NCI-H510A treated with DMSO at 0.1 percent for 48 hours (cell line): ENCODE results near the gene ECM1.

Experiments
- DNase-seq: peaks from one replicate; lab custom pipeline; 2025; lab: John Stamatoyannopoulos, UW

The ECM1 gene

DNA sequence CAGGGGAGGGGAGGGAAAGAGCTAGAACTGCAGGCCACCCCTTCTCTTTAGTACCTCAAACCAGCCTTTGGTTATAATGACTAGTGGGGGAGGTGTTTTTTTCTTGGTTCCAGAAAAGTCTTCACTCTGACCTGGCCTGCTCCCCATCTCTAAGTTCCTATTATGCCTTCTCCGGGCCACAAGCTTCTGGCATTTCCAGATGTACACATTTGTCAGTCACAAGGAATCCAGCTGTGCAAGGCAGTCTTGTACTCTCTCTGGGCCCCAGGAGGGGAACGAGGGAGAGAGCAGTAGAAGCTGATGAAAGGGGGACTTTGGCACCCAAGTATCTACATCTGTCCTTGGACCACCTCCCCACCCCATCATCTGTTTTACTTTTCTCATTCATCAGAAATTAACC lies 4.9 kb downstream of the ECM1 start:
- no peak for DNase-seq

DNA sequence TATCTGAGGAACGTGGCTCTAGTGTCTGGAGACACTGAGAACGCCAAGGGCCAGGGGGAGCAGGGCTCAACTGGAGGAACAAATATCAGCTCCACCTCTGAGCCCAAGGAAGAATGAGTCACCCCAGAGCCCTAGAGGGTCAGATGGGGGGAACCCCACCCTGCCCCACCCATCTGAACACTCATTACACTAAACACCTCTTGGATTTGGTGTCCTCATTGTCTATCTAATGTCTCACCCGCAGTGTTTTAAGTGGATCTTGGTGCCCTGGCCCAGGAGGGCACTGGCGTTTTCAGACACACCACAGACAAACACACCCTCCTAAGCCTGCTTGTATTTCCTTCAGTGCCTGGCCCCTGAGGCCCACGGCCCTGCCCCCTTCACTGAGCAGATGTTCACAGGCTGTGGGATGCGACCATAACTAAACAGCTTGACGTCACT lies 5.5 kb downstream of the ECM1 start:
- DNase-seq, result no peak

DNA sequence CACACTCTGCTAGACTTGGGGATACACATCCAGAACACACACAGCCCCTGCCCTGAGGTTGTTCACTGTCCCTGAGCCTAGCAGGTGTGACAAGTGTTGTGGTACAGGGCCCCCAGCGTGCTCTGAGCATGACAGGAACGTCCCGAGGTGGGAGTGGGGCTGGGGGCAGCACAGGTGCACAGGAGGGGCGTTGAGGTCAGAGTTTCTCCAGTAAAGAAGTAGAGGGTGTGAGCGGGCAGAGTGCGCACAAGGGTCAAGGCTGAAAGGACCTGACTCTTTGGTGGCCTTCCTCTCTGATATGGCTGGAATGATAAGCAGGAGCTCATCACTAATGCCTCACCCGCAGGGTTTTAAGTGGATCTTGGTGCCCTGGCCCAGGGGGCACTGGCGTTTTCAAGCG lies 6.4 kb downstream of the ECM1 start:
- DNase-seq, result no peak

DNA sequence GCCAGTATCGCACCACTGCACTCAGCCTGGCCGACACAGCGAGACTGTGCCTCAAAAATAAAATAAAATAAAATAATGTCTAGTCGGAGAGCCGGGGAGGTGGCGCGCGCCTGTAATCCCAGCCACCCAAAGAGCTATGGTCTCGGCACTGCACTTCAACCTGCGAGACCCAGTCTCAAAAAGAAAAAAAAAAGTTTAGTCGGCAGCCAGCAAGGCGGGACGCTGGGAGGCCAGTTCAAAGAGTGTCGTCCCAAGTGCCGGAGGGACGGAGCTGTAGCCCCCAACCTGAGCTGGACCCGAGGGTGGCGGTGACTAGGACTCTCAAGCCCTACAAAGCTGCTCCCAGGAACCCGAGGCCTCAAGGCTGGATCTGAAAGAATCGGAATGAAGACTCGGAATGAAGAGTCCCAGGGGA lies 7.0 kb downstream of the ECM1 start:
- no peak for DNase-seq

- DNase-seq, result peak; percentile 97
Observed at GRCh38 chr1:150515328-150516049, 7.6 kb downstream of the ECM1 start, which contains the start of gene FALEC. Gene FALEC, plus strand, starts transcription at chr1:150515752.

DNA sequence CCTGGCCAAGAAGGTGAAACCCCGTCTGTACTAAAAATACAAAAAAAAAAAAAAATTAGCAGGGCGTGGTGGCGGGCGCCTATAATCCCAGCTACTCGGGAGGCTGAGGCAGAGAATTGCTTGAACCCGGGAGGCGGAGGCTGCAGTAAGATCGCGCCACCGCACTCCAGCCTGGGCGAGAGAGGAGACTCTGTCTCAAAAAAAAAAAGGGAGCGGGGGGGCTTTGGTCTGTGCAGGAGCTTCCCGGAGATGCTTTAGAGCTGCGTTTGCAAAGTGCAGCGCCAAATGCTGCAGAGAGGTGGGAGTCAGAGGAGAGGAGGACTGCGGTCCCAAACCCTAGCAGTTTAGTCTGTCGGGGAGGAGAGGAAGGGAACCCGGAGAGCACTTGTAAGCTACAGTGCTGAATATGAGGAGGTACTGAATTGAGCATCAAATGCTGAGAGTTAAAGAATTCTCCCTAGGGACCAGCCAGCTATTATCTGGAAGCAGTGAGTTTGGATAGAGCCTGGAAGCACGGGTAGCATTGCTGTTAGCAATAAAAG lies 8.2 kb downstream of the ECM1 start:
- no peak for DNase-seq

GRCh38 chr1:150516616-150517015 lies 8.7 kb downstream of the ECM1 start:
- DNase-seq, result no peak

DNA sequence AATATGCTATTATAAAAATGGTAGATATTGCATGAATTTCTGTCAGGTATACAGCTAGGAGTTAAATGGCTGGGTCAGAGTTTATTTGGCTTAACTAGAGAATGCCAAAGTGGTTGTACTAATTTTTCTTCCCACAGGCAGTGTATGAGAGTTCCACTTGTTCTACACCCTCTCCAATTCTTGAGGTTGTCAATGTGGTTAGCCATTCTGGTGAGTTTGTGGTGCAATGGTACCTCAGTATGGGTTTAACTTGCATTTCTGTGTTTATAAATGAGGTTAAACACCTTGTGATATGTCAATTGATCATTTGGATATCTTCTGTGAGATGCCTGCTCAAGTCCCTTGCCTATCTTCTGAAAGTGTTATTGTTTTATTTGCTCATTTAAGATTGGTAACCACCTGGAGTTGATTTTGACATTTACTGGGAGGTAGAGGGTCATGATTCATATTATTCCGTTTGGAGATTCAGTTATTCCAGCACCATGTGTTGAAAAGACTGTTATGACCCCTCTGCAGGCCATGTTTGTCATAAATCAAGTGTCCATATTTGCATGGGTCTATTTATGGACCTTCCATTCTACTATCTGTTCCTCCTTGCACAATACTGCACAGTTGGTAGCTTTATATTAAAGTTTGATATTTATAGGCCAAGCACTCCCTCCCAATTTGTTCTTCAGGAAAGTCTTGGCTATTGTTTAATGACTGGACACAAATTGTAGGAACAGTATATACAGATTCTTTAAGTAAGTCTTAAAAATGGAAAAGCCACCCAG lies 13.5 kb downstream of the ECM1 start:
- no peak for DNase-seq

GRCh38 chr1:150525348-150525747 lies 17.4 kb downstream of the ECM1 start:
- no peak for DNase-seq

DNA sequence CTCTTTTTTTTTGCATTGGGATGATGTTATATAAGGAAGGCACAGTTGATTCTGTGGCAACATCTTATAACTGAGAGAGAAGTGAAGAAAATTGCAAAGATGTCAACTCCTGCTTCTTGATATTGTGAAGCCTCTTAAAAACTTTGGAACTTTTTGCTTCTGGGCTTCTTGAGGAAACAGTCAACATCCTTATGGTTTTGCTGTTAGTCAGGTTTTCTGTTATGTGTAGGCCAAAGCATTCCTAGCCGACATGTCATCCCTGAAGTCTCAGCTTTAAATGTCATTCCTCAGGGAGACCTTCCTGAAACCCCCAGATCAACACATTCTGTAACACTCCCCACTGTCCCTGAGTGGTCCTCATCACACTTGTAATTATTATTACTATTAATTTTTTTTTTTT lies 20.3 kb downstream of the ECM1 start:
- DNase-seq, result no peak

GRCh38 chr1:150529017-150529416 lies 21.1 kb downstream of the ECM1 start:
- DNase-seq, result no peak

DNA sequence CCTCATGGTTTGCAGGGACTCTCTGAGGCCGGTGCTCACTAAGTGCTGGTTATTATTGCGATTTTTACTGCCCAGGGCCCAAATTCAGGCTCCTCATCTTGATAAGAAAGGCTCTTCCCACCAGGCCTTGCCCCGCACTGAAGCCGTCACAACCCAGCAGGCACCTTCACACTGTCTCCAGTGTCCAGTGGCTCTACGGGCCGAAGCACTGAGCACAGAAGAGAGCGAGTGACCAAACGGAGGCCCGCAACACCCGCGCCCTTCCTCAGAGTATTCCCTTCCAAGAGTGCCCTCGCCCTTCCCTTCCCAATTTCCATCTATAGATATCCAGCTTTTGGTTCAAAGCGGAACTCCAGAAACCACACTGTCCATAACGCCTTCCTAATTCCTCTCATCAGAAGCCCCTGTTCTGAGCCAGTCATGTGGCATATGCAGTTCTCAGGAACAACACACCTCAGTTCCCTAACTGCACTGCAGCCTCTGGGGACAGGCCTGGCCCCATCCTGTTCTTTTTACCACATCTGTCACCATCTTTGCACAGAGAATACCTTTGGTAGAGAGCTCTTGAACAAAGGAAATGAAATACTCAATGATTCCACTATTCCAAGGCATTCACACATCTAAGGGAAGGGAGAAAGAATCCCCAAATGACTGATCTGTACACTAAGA lies 22.7 kb downstream of the ECM1 start:
- no peak for DNase-seq

DNA sequence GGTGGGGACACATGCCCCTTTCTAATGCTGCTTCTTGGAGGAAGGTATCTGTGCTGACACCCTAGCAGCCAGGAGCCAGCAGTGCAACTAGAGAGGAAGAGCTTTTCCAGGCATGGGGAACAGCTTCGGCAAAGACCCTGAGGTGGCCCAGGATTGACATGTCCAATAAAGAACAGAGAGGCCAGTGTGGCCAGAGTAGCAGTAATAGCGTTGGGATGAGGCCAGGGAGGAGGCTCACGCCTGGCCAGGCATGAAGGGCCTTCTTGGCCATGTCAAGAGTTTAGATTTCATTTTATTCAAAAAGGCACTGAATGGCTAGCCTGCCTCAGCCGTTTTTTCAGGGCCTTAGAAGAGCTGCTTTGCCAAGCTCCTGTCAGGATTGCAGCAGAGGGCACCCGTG lies 25.0 kb downstream of the ECM1 start:
- DNase-seq, result no peak

GRCh38 chr1:150534002-150534401 lies 26.1 kb downstream of the ECM1 start:
- DNase-seq, result no peak

DNA sequence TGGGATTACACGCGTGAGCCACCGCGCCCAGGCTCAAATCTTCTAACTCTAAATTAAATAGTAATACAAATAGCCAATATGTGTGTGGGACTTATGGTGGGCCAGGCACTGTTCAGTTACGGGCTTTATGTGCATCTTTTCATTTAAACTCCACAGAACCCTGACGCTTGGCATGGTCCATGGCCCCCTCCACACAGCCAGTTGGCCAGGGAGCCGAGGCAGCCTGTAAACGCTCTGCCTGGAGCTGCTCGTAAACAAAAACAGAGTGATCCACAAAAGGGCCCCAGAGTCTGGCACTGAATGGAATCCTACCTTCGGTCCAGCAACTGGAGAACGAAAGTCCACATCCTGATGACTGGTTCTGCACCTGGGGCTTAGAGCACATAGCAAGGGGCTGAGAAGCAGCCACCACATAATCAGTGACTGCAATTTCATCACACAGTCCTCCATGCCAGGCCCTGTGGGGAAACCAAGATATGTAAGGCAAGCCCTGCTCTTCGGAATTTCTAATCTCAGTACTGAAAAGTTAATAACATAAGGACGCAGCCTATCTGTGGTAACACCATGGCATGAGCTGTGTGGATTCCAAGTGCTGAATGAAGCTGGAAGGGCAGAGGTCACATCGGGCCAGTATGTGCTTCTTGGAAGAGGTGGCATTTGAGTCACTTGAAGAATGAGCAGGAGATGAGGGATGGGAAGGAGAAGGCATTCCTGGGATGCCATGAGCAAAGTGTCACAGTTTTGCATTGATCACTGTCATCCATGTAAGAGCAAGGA lies 27.8 kb downstream of the ECM1 start:
- DNase-seq, result no peak

DNA sequence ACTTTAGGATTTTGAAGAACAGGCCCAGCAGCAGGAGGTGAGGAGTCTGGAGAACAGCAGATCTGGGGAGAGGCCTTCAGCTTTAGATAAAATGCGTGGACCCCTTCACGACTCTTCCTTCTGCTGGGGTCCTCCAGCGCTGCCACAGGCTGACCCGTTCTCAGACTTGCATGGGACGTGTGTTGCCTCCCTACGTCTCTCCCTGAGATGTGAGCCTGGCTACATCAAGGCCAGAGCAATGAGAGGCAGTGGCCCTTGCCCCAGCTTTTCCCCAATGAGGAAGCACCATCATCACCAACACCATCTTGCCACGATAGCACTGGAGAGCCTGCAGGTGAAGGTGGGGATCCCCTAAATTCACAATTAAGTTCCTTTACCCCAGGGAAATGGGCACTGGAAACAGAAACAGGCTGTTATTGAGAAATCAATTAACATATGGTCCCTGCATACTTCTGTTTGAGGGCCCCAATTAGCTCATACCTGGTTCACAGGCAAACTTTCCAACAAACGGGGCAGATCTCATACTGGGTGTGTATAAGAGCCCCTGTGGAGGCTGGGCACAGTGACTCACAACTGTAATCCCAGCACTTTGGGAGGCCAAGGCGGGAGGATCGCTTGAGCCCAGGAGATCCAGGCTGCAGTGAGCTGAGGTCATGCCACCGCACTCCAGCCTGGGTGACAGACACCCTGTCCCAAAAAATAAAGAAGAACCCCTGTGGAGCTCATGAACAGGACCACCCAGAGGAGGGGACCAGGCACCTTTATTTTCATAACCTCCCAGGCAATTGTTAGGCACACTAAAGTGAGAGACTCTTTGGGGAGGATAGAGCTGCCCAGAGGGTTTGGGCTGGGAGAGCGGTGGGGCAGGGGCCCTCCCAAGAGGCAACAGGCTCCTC lies 29.2 kb downstream of the ECM1 start:
- no peak for DNase-seq

GRCh38 chr1:150537732-150538684 lies 30.1 kb downstream of the ECM1 start:
- DNase-seq, result no peak

DNA sequence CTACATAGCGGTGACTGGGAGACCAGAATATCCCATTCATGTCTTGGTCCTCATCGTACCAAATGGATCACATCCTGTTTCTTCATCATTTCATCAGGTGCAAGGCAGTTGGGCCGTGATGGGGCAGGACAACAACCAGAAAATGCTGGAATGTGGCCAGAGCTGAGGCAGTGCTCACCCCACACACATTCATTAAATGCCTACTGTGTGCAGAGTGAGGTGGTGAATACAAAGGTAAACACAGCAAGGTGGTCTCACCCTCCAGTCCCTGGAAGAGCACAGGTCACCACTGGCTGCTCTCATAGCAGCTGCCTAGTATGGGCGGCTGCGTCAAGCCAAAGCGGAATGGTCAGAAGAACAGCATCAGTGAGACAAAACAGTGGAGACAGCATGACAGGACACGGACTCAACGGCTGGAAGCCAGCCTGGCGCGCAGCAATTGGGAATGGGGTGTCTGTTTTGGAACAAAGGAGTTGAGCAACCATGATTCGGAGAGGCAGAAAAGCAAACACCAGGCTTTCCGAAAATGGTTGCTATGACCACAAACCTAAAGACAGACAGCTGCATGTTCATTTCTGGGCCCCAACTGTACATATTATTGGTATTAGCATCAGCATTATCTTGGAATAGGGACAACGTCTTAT lies 35.7 kb downstream of the ECM1 start:
- DNase-seq, result no peak

- DNase-seq, result no peak
Observed at GRCh38 chr1:150544204-150544603, 36.3 kb downstream of the ECM1 start.
